Putamen (tissue), 1 donor: Measurements from ENCODE around the gene WDR55.
"Not testable (repeated sequence)": the region's sequence is repeated elsewhere in the genome, so short reads cannot be mapped to it uniquely, and the experiment has no call there.

Experiments used
- DNase-seq: peaks from one replicate; pipeline ENCODE4 v3.0.0-alpha.2; 2016; ENCODE audit warnings: low spot score

WDR55 gene, protein sequence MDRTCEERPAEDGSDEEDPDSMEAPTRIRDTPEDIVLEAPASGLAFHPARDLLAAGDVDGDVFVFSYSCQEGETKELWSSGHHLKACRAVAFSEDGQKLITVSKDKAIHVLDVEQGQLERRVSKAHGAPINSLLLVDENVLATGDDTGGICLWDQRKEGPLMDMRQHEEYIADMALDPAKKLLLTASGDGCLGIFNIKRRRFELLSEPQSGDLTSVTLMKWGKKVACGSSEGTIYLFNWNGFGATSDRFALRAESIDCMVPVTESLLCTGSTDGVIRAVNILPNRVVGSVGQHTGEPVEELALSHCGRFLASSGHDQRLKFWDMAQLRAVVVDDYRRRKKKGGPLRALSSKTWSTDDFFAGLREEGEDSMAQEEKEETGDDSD

DNA sequence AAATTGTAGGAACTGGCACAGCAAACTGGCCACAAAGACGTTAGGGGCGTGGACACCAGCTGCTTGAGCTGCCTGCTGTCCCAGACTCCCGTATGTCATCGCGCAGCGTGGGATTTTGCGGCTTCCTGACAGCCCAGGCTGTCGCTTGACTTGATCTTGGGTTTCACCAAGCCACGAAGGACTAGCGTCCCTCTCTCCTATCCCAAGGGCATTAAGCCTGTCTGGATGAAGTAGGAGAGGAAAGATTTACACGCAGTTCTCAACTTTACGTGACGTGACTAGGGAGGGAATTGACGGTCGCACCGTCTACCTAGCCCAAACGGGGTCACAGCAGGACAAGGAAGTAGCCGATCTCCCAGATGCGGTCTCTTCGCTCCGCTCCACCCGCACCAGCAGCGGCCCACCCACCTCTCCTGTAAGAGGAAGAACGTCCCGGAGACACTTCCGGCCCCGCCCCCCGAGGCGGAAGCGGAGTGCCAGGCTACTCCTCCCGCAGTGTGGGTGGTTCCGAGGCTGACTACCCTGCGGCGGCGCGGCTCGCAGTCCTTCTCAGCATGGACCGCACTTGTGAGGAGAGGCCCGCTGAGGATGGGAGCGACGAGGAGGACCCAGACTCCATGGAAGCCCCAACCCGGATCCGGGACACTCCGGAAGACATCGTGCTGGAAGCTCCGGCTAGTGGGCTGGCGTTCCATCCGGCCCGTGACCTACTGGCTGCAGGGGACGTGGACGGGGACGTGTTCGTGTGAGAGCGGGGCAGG is at the start of gene WDR55:
Gene WDR55 (plus strand): TSS at position 546 of the 761 bp plus-strand sequence. CDS start 9 bp downstream, at position 555.
- peak; percentile 95 for DNase-seq

DNA sequence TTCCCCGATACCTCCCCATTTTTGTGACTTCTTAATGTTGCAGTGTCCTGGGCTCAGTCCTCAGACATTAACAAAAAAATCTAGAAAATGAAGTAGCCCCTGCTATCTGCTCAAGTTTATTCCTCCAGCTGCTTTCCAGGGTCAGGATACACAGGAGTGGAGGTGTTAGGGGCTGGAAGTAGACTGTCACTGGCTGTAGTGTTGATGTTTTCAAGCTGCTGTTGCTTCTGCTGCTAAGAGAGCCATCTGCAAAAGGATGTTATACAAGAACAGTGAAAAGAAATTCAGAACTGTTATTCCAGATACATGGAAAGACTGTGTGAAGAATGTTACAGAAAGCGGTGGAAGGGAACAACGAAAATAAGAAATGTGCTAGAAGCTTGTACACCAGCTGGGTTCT is 42.4 kb upstream of the WDR55 start:
- no peak for DNase-seq

DNA sequence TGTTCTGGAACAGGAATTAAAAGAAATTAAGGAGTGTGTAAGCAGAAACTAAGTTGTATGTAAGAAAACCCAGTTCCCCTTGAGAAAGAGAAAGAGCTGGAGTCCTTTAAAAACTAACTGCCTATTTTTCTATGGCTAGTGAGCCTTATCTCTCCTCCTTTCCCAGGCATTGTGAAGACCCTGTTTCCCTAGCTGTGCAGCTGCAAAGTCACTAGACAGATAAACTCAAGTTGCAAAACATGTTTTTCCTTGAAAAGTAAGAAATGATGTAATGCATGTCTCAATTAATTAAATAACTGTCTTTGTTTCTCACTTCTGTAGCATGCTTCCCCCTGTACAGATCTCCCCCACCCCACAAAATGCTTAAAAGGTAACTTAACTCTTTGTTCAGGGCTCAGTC is 41.6 kb upstream of the WDR55 start:
- not testable (repeated sequence) for DNase-seq

DNA sequence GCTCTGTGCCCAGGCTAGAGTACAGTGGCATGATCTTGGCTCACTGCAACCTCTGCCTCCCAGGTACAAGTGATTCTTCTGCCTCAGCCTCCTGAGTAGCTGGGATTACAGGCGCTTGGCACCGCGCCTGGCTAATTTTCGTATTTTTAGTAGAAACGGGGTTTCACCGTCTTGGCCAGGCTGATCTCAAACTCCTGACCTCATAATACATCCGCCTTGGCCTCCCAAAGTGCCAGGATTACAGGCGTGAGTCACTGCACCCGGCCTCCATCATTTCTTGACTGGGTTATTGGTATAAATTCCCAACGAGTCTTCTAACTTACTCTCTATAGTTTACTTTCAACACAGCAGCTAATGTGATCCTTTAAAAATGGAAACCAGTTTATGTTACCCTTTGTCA is 39.8 kb upstream of the WDR55 start:
- not testable (repeated sequence) for DNase-seq

DNA sequence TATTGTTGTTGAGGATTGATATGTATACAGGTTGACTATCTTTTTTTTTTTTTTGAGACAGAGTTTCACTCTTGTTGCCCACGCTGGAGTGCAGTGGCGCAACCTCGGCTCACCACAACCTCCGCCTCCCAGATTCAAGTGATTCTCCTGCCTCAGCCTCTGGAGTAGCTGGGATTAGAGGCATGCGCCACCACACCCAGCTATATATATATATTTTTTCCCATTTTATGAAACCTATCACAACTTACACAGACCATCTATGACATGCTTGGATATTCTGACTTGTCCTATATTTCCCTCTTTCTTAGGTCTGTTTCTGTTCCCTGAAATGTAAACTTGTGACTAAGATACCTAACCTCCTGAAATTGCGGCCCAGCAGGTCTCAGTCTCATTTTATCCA is 36.7 kb upstream of the WDR55 start:
- DNase-seq: no peak

DNA sequence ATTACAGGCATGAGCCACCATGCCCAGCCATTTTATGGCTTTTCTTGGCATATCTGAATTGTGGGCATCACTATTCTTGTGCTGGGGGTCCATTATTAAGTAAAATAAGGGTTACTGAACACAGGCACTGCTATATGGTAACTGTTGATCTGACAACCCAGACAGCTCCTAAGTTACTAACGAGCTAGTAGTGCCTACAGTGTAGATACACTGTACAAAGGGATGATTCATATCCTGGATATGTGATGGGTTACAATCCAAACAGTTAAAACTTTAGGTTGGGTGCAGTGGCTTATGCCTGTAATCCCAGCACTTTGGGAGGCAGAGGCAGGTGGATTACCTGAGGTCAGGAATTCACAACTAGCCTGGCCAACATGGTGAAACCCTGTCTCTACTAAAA is 36.0 kb upstream of the WDR55 start:
- no peak for DNase-seq

DNA sequence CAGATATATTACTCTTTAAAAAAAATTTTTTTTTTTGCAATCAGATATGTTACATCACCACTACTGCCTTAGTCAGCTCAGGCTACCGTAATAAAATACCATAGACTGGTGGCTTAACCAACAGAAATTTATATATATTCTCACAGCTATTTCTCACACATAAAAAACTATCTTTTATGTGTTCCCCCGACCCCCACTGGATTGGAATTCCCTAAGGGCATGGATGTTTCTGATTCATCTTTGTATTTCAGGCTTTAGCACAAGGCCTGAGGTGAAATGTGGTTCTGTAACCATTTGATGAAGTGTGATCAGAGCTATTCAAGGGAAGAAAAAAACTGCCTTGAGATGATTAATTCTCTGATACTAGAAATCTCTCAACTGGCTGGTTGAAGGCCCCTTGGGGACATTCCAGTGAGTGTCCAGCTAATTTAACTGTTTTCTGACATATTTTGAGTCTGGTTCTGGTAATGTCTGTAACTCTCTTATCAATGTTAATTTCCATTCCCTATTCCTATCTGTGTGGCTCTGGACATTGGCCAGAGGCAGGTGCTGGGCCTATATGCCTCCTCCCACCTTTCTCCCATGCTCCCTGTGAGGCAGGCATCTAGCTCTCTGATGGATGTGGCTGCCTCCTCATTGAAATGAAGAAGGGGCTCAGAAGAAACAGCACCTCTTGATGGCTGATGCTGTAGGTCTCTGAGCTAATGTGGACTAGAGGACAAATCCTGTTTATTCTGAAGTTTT is 34.2 kb upstream of the WDR55 start:
- no peak for DNase-seq

DNA sequence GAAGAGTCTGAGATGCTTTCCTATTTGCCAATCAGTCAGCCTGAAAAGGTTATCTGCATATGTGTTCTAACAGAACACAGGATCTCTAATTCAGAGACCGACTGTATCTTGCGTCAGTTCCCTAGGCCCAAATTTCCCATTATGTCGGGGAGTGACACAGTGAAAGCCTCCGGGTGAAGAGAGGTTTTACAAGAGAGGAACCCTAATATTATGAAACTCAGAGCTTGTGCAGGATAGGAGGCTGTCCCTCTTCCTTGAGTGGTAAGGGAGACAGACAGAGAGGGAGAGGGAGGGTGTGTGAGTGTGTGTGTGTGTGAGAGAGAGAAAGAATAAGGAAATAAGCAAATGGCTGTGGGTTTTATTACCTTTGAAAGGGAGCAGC is 33.7 kb upstream of the WDR55 start:
- no peak for DNase-seq

DNA sequence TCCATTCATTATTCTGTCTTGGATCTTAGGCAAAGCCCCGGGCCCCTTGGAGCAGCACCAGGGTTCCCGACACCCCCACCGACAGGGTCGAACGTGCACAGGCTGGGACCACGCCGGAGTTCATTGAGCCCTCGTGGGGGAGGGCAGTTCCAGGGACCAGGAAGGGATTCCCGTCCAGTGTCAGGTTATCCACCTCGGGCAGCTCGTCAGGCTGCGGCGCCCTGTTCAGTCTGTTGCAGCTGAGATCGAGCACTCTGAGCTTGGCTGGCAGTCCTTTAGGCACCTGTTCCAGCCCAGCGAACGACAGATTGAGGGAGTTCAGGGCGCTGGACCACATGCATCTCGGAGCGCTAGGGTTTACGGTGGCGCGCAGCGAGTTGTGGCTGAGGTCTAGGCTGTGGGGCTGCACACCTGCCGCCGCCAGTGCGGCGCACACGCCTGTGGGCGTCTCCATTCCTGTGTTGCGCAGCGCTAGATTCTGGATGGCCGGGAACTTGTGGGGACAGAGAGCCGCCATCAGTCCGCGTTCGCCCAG is 32.8 kb upstream of the WDR55 start:
- no peak for DNase-seq

DNA sequence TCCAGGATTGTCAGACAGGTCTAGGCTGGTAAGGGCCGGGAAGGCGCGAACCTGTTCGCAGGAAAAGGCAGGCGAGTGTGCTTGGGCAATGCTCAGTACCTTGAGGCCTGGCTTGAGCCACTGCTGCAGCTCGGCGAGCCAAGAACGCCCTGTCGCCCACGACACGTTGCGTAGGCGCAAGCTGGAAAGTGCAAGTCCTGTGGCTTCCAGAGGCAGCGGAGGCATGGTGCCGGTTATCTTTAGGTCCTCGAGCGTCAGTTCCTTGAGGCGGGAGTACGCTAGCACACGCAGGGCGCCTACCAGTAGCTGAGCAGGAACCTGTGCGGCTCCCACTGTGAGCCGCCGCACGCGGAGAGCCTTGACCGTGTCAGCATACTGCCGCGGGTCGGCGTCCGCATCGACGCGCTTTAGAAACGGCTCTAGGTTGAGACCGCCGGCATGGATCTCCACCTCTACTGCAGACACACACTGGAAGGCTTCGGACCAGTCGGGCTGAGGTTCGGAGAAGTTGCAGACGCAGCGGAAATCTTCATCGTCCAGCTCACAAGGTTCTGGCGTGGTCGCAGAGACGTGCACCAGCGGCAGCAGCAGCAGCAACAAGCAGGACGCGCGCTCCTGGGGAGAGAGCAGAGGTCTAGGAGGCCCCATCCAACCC is 32.2 kb upstream of the WDR55 start:
- peak; percentile 23 for DNase-seq

DNA sequence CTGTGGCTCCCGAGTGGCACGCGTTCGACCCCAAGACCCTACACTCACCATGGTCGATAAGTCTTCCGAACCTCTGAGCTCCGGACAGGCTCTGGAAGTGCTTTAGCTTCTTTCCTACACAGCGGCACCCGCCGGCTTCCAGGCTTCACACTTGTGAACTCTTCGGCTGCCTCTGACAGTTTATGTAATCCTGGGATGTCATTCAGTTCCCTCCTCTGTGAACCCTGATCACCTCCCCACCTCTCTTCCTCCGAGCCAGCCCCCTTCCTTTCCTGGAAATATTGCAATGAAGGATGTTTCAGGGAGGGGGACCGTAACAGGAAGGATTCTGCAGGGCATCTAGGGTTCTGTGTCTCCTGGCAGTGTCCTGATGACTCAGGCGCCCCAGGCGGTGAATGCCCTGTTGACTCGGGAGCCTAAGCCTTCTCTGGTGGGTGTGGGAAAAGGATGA is 31.7 kb upstream of the WDR55 start, which contains the start of gene CD14:
Gene CD14 (minus strand): TSS at position 155 of the 451 bp plus-strand sequence. CDS start 104 bp downstream, at position 51.
- DNase-seq: peak; percentile 34

DNA sequence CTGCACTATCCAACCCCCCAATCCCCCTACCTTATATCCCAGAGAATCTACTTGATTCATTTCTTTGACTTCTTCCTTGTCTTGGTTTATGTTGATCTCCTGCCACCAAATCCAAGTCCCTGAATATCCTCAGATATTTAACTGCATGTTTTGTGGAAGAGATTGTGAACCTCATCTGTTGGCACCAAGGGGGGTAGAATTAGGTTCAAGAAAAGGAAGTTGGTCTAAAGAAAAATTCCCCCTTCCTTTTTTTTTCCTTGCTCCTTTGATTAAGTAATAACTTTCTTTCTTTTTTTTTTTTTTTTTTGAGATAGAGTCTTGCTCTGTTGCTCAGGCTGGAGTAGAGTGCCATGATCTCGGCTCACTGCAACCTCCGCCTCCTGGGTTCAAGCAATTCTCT is 31.2 kb upstream of the WDR55 start:
- no peak for DNase-seq

DNA sequence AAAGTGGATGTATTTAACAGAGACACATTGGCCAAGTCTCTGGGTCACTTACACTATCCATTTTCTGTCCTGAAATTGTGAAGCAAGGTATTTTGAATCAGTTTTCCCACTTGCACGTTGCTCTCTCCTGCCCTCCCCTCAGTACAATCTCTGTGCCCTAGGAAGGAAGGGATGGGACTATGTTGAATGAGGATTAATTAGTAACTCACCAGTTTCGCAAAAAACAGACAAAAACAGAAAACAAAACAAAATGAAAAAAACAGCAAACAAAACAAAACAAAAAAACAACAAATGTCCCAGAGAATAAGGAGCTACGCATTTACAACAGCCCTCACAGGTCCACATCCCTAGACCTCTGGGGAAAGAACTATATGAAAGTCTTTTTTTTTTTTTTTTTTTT is 30.6 kb upstream of the WDR55 start:
- DNase-seq: no peak

DNA sequence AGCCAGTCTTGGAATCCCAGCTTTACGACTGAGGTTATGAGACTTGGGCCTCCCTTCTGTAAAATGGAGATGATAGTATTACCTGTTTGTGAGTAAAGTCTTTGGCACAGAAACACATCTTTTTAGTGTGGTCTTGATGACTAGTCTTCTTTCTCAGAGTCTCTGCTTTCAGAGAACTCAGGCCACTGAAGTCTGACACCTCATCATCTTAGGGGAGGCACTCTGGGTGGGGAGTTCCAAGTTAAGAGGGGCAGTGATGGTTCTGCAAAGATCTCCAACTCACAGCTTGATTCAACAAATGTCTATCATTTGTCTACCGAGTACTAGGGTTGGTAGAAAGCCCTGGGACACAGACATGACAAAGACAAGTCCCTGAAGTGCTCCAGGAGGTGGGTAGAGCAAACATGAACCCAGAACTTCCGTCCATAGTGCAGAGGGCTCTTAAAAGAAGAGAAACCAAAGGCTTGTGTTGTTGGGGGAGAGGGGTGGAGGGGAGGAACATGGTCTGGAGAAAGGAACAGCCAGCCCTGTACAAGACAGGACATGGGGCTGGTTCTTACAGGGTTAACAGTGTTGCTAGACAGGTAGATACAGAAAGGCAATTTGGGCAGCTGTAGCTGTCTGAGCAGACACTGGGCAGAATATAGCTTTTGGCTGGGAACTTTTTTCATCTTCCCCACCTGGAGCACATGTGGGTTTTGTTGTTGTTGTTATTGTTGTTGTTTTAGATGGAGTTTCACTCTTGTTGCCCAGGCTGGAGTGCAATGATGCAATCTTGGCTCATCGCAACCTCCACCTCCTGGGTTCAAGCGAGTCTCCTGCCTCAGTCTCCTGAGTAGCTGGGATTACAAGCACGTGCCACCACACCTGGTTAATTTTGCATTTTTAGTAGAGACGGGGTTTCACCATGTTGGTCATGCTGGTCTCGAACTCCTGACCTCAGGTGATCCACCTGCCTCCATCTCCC is 29.1 kb upstream of the WDR55 start:
- no peak for DNase-seq

DNA sequence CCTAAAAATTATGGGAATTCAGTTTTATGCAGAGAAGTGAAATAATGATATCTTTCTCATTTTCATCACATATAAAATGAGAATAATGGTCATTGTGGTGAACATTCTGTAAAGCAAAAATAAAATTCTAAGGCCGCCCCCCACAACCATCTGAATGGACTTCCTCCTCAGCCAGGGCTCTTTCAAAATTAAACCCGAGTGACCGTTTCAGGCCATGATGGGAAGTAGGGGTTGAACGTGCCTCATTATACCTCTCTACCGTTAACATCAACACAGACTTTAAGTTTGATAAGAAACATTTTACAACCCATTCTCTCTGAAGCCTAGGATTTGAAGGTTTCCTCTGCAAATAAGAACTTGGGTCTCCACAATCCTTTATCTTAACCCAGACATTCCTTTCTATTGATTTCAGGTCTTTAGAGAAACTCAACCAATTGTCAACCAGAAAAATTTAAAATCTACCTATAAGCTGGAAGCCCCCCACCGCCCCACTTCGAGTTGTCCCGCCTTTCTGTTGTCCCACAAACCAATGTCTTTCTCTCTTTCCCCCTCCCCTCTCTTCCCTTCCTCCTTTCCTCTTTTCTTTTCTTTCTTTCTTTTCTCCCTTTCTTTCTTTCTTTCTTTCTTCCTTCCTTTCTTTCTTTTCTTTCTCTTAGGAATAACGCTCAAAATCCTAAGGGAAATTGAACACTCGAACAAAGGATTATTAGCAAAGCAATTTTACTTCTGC is 27.2 kb upstream of the WDR55 start:
- DNase-seq: no peak

DNA sequence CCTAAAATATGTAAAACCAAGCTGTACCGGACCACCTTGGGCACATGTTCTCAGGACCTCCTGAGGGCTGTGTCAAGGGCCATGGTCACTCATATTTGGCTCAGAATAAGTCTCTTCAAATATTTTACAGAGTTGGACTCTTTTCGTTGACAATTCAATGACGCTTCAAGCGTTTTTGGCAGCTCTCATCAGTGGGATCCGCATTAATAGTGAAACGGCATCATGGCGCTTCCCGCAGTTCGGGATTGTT is 25.9 kb upstream of the WDR55 start:
- not testable (repeated sequence) for DNase-seq

DNA sequence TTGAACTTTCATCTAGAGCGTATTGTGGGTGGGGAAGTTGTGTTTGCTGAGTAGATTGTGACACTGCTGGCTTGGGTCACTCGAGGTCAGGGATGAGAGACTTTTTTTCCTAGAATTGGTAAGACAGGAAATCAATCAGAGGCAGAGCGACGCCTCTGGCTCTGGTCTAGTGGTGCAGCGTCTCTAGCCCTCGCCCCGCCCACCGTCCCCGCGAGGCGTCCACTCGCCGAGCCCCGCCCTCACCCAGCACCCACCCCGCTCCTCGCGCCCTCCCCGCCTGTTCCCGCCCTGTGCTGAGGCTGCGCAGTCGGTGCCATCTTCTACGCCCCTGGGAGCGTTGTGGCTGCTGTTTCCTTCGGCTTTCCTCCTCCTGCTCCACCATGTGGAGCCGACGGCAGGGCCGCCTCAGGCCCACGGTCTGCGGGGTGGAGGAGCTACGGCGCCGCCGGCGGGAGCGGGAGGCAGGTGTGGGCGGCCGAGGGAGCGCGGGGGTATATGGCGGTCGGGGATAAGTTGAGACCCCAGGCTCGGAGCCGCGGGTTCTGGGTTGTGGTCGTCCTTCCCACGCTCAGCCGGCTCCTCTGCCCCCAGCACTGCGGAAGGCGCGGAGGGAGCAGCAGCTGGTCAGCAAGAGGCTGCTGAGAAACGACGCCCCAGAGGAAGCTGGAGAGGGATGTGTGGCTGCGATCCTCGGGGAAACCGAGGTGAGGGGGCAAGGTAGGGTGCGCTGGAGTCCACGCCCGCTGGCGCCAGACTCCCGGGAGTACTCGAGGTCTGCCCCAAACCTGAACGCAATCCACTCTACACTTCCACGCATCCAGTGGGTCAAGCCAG is 25.3 kb upstream of the WDR55 start, which contains the start of gene TMCO6:
Gene TMCO6 (plus strand): TSS at position 304 of the 834 bp plus-strand sequence. CDS start 77 bp downstream, at position 381.
- peak; percentile 96 for DNase-seq

DNA sequence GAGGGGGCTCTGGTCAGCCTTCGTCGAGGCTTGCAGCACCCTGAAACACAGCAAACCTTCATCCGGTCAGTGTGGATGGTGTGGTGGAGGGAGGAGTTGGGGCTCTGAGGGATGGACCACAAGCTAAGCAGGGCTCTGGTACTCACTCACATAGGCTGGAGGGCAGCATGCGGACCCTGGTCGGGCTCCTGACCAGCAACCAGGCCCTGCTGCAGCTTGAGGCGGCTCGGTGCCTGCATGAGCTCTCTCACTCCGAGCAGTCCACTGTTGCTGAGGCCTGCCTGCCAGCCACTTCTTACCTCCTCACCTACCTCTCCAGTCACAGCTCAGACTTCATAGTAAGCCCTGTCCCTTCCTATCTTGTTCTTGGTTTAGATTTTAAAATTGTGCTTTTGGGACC is 23.0 kb upstream of the WDR55 start:
- DNase-seq: no peak

DNA sequence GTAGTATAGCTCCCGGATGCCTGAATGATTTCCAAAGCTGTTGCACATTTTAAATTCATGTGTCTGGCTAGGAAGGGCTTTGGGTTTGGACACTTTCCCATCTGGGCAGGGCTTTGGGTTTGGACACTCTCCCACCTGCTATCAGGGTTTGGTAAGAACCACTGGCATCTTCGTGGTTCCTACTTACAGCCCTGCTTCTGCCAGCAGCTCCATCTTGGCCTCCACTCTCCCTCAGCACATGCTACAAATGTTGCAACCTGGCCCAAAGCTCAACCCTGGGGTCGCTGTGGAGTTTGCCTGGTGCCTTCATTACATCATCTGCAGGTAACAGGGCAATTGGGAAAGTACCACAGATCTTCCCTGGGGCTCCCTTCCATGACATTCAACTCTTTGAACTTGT is 22.0 kb upstream of the WDR55 start:
- no peak for DNase-seq
